Thoracic aorta (tissue), 2 donors: ENCODE measurements around the gene CYP2W1. TPM values are rescaled to one million over a fixed set of nuclear protein-coding genes. Genes with fewer than 3 reads are reported as not detected.
A peak's percentile ranks its signal among the peaks of the same experiment; 100 is the strongest.

ENCODE experiments used
- ATAC-seq: fragments of 150-250 bp; one replicate; pipeline ENCODE4 v1.8.0; 2017; ENCODE audit warnings: low read depth; ENCODE audit not compliant: insufficient number of reproducible peaks, low FRiP score
- DNase-seq: peaks from one replicate; pipeline ENCODE4 v3.0.0-alpha.2; 2020; ENCODE audit warnings: low spot score
- H3K27ac ChIP-seq, 2 donors: fragments of 200-600 bp; sonication (generic); 1 replicate in 1 of 2; 2 replicates in 1 of 2; pipeline ENCODE4 v1.5.1; 2016; ENCODE audit warnings: mild to moderate bottlenecking in 2 of 2, moderate library complexity in 2 of 2
- H3K27me3 ChIP-seq: fragments of 200-600 bp; sonication (generic); replicated peaks from 2 replicates; pipeline ENCODE4 v1.6.0; 2016; ENCODE audit warnings: mild to moderate bottlenecking; ENCODE audit not compliant: insufficient read depth
- H3K36me3 ChIP-seq: fragments of 200-600 bp; sonication (generic); one replicate; pipeline ENCODE4 v1.5.1; 2016
- H3K4me1 ChIP-seq, 2 donors: fragments of 200-600 bp; sonication (generic); 1 replicate in 1 of 2; 2 replicates in 1 of 2; pipeline versions ENCODE4 v1.5.1 to v1.6.0; 2016; ENCODE audit warnings: low read depth in 2 of 2, mild to moderate bottlenecking in 1 of 2; ENCODE audit not compliant: control insufficient read depth in 1 of 2
- H3K4me3 ChIP-seq: fragments of 200-600 bp; sonication (generic); 2 replicates; pipeline ENCODE4 v1.5.1; 2016; ENCODE audit warnings: mild to moderate bottlenecking
- H3K9me3 ChIP-seq: fragments of 200-600 bp; sonication (generic); 2 replicates; pipeline ENCODE4 v1.5.1; 2016
- total RNA-seq, 2 donors: library from RNA; depleted of rRNA; stranded (reverse); fragments of >200 nt; gene quantifications; one replicate each; pipeline versions ENCODE4 v1.1.0 to v1.2.3, GENCODE V29; 2016
- TF ChIP-seq, protein P1 (sequence below): fragments of 200-600 bp; sonication (generic); IDR thresholded peaks from one replicate; pipeline ENCODE4 v1.5.1; 2019; ENCODE audit warnings: antibody characterized with exemption

Gene CYP2W1
- total RNA-seq, 2 donors from 2014 or later = not detected

DNA sequence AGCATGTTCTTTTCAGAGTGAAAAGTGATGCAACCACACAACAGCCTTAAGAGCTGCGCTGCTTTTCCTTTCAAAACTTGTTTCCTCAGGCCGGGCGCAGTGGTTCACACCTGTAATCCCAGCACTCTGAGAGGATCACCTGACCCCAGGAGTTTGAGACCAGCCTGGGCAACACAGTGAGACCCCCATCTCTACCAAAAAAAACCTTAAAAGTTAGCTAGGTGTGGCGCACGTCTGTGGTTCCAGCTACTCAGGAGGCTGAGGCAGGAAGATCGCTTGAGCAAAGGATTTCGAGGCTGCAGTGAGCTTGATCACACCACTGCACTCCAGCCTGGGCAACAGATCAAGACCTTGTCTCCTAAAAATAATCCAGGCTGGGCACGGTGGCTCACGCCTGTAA, 9.7 kb upstream of the CYP2W1 start:
- Histone ChIP-seq H3K36me3 (peaks cover 30% of the 10 kb centered on the region), H3K9me3 (no peaks in the 10 kb centered on the region), H3K4me3 (no peak overlapping the region), H3K27me3 (no peaks in the 10 kb centered on the region), H3K27ac (no peak overlapping the region), H3K4me1 (peaks cover 15 to 26% of the 10 kb centered on the region in 2 donors)
- TF ChIP-seq, protein P1, sequence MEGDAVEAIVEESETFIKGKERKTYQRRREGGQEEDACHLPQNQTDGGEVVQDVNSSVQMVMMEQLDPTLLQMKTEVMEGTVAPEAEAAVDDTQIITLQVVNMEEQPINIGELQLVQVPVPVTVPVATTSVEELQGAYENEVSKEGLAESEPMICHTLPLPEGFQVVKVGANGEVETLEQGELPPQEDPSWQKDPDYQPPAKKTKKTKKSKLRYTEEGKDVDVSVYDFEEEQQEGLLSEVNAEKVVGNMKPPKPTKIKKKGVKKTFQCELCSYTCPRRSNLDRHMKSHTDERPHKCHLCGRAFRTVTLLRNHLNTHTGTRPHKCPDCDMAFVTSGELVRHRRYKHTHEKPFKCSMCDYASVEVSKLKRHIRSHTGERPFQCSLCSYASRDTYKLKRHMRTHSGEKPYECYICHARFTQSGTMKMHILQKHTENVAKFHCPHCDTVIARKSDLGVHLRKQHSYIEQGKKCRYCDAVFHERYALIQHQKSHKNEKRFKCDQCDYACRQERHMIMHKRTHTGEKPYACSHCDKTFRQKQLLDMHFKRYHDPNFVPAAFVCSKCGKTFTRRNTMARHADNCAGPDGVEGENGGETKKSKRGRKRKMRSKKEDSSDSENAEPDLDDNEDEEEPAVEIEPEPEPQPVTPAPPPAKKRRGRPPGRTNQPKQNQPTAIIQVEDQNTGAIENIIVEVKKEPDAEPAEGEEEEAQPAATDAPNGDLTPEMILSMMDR = no peak
- no peak for ATAC-seq
- DNase-seq = no peak

DNA sequence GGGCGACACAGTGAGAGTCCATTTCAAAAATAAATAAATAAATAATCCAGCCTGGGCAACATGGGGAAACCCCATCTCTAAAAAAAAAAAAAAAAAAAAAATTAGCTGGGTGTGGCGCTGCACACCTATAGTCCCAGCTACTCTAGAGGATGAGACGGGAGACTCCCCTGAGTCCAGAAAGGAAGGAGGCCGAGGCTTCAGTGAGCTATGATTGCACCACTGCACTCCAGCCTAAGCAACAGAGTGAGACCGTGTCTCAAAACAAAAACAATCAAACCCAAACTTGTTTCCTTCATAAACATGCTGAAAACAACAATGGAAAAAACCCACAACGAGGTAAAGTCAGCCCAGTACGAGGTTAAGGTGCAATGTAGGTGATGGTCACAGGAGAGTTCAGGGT, 8.8 kb upstream of the CYP2W1 start:
- TF ChIP-seq, protein P1 = no peak
- H3K4me3 ChIP-seq = peak overlapping the region; percentile 100
- H3K9me3 ChIP-seq = no peaks in the 10 kb centered on the region
- no peak for ATAC-seq
- peaks cover 23% of the 10 kb centered on the region for H3K36me3 ChIP-seq
- H3K4me1 ChIP-seq = peaks cover 15 to 26% of the 10 kb centered on the region in 2 donors
- no peak overlapping the region for H3K27ac ChIP-seq
- no peaks in the 10 kb centered on the region for H3K27me3 ChIP-seq
- no peak for DNase-seq

DNA sequence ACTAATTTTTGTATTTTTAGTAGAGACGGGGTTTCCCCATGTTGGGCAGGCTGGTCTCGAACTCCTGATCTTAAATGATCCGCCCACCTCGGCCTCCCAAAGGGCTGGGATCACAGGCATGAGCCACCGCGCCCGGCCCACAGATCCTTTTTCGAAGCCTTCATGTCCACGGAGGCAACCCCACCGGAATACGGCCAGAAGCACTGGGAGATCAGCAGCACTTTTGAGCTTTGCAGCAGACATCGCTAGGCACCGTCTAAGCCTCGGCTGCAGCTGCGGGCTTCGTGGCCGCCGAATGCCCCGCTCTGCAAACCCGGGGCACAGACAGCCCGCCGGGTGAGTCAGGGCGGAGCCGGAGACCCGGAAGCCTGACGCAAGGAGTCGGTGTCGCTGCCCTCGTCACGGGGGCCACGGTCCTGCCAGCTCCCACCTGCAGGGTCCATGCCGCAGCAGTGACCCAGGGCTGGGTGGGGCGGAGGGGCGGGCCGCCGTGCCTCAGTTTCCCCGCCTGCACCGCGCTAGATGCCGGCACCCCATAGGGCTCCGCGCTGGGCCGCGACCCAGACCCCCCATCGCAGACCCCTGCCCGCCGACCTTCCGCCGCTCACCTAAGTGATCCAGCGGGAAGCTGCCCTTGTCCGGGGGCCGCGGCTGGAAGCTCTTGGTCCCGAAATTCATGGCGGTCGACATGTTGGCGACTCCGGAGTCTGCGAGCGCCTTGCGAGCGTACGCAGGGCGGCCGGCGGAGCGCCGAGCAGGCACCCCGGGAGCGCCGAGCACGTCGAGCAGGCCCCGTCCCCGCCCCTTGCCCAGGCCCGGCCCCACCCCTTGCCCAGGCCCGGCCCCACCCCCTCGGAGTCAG, 7.9 kb upstream of the CYP2W1 start, which contains the start of gene COX19:
TSS of gene COX19 (minus strand) at position 730 of the 862 bp plus-strand sequence. CDS start at position 690, 40 bp downstream.
- no peaks in the 10 kb centered on the region for H3K27me3 ChIP-seq
- peaks cover 22% of the 10 kb centered on the region for H3K36me3 ChIP-seq
- peak within 1 kb of the TSS; percentile 100 for H3K4me3 ChIP-seq
- DNase-seq (peak; percentile 50), ATAC-seq (peak; percentile 74)
- H3K4me1 ChIP-seq = peaks cover 15 to 26% of the 10 kb centered on the region in 2 donors
- no peaks in the 10 kb centered on the region for H3K9me3 ChIP-seq
- H3K27ac ChIP-seq = peak within 1 kb of the TSS; percentile 97 to 99
- TF ChIP-seq, protein P1 = no peak

DNA sequence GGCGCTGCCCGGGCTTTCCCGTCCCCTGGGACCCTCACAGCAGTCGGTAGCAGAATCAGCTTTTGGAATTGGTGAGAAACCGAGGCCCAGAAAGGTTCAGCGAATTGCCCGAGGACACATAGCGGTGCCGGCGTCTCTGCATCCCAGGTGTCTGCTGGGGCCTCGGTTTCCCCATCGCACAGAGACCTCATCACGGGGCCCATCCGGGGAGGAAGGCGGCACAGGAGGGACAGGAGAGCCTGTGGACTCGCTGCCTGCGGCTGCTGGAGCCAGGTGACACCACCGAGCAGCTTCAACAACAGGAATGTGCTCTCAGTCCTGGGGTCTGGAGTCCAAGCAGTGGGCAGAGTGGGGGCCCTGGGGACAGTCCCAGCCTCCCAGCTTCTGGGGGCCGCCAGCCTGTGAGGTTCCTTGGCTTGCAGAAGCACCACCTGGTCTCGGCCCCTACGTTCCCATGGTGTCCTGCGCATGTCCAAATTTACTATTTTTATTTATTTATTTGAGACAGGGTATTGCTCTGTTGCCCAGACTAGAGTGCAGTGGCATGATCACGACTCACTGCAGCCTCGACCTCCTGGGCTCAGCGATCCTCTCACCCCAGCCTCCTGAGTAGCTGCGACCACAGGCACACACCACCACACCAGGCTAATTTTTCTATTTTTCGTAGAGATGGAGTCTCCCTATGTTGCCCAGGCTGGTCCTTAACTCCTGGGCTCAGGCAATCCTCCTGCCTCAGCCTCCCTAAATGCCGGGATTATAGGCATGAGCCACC, 7.1 kb upstream of the CYP2W1 start:
- Histone ChIP-seq H3K9me3 (no peaks in the 10 kb centered on the region), H3K4me3 (peak overlapping the region; percentile 100), H3K27me3 (no peaks in the 10 kb centered on the region), H3K36me3 (peaks cover 19% of the 10 kb centered on the region), H3K4me1 (peaks cover 15 to 26% of the 10 kb centered on the region in 2 donors), H3K27ac (no peak overlapping the region)
- TF ChIP-seq, protein P1 = no peak
- ATAC-seq = no peak
- no peak for DNase-seq

DNA sequence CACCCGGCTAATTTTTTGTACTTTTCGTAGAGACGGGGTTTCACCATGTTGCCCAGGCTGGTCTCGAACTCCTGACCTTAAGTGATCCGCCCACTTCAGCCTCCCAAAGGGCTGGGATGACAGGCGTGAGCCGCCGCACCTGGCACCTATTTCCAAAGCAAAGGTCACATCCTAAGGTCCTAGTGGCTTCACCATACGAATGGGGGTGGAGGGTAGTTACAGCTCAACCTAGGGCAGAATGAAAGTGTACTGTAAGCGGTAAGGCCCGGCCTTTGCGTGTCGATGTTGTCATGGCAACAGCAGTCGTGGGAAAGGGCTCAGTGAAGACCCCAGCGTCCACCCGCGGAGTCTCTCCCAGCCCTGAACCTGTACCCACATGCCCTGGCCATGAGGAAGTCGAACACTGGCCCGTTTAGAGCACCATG, 6.1 kb upstream of the CYP2W1 start:
- Histone ChIP-seq H3K4me1 (peaks cover 15 to 26% of the 10 kb centered on the region in 2 donors), H3K9me3 (no peaks in the 10 kb centered on the region), H3K27me3 (no peaks in the 10 kb centered on the region), H3K4me3 (no peak overlapping the region), H3K27ac (no peak overlapping the region), H3K36me3 (peaks cover 13% of the 10 kb centered on the region)
- ATAC-seq = no peak
- DNase-seq = no peak
- TF ChIP-seq, protein P1 = no peak
